Measurements from ENCODE around the gene ST6GALNAC1. TPM values are rescaled to one million over a fixed set of nuclear protein-coding genes. Genes with fewer than 3 reads are reported as not detected.

ST6GALNAC1 gene
- not detected in 2 replicates for total RNA-seq (2014; rRNA removed; shearing (Covaris generic))

GRCh38 chr17:76643553-76644148, at the start of gene ST6GALNAC1:
Gene ST6GALNAC1 (minus strand): TSS chr17:76643757. CDS start chr17:76643638, 119 bp downstream.
- DNase-seq (ENCODE audit: low spot score), result no peak

- no peak for DNase-seq (ENCODE audit: low spot score)
Observed at GRCh38 chr17:76691379-76692191, 48.0 kb upstream of the ST6GALNAC1 start.

- no peak for DNase-seq (ENCODE audit: low spot score)
Observed at GRCh38 chr17:76690596-76691280, 47.2 kb upstream of the ST6GALNAC1 start.

- no peak for DNase-seq (ENCODE audit: low spot score)
Observed at GRCh38 chr17:76689859-76690258, 46.3 kb upstream of the ST6GALNAC1 start.

GRCh38 chr17:76688165-76688622, 44.6 kb upstream of the ST6GALNAC1 start:
- DNase-seq (ENCODE audit: low spot score), result no peak

- DNase-seq (ENCODE audit: low spot score), result no peak
Observed at GRCh38 chr17:76687298-76688164, 44.0 kb upstream of the ST6GALNAC1 start.

- DNase-seq (ENCODE audit: low spot score), result no peak
Observed at GRCh38 chr17:76686538-76687297, 43.2 kb upstream of the ST6GALNAC1 start.

- DNase-seq (ENCODE audit: low spot score), result no peak
Observed at GRCh38 chr17:76685846-76686245, 42.3 kb upstream of the ST6GALNAC1 start.

GRCh38 chr17:76685366-76685765, 41.8 kb upstream of the ST6GALNAC1 start:
- DNase-seq (ENCODE audit: low spot score), result no peak

- no peak for DNase-seq (ENCODE audit: low spot score)
Observed at GRCh38 chr17:76684756-76685155, 41.2 kb upstream of the ST6GALNAC1 start.

- DNase-seq (ENCODE audit: low spot score), result no peak
Observed at GRCh38 chr17:76683921-76684745, 40.6 kb upstream of the ST6GALNAC1 start.

- DNase-seq (ENCODE audit: low spot score), result no peak
Observed at GRCh38 chr17:76683011-76683755, 39.6 kb upstream of the ST6GALNAC1 start.

- no peak for DNase-seq (ENCODE audit: low spot score)
Observed at GRCh38 chr17:76682296-76682695, 38.7 kb upstream of the ST6GALNAC1 start.

- DNase-seq (ENCODE audit: low spot score), result peak; percentile 57
Observed at GRCh38 chr17:76681222-76682137, 37.9 kb upstream of the ST6GALNAC1 start.

- DNase-seq (ENCODE audit: low spot score), result no peak
Observed at GRCh38 chr17:76679239-76679638, 35.7 kb upstream of the ST6GALNAC1 start.

GRCh38 chr17:76678330-76678729, 34.8 kb upstream of the ST6GALNAC1 start:
- DNase-seq (ENCODE audit: low spot score), result no peak

GRCh38 chr17:76677406-76677805, 33.8 kb upstream of the ST6GALNAC1 start:
- no peak for DNase-seq (ENCODE audit: low spot score)

- no peak for DNase-seq (ENCODE audit: low spot score)
Observed at GRCh38 chr17:76676629-76677028, 33.1 kb upstream of the ST6GALNAC1 start.
